Thoracic aorta (tissue), 2 donors: Measurements from ENCODE around the gene CRAMP1. TPM values are rescaled to one million over a fixed set of nuclear protein-coding genes. Genes with fewer than 3 reads are reported as not detected.

Experiments used
- ATAC-seq: fragments of 150-250 bp; one replicate; pipeline ENCODE4 v1.8.0; 2017; ENCODE audit warnings: low read depth; ENCODE audit not compliant: insufficient number of reproducible peaks, low FRiP score
- DNase-seq: peaks from one replicate; pipeline ENCODE4 v3.0.0-alpha.2; 2020; ENCODE audit warnings: low spot score
- H3K27ac ChIP-seq, 2 donors: fragments of 200-600 bp; sonication (generic); 1 replicate in 1 of 2; 2 replicates in 1 of 2; pipeline ENCODE4 v1.5.1; 2016; ENCODE audit warnings: mild to moderate bottlenecking in 2 of 2, moderate library complexity in 2 of 2
- H3K27me3 ChIP-seq: fragments of 200-600 bp; sonication (generic); replicated peaks from 2 replicates; pipeline ENCODE4 v1.6.0; 2016; ENCODE audit warnings: mild to moderate bottlenecking; ENCODE audit not compliant: insufficient read depth
- H3K36me3 ChIP-seq: fragments of 200-600 bp; sonication (generic); one replicate; pipeline ENCODE4 v1.5.1; 2016
- H3K4me1 ChIP-seq, 2 donors: fragments of 200-600 bp; sonication (generic); 1 replicate in 1 of 2; 2 replicates in 1 of 2; pipeline versions ENCODE4 v1.5.1 to v1.6.0; 2016; ENCODE audit warnings: low read depth in 2 of 2, mild to moderate bottlenecking in 1 of 2; ENCODE audit not compliant: control insufficient read depth in 1 of 2
- H3K4me3 ChIP-seq: fragments of 200-600 bp; sonication (generic); 2 replicates; pipeline ENCODE4 v1.5.1; 2016; ENCODE audit warnings: mild to moderate bottlenecking
- H3K9me3 ChIP-seq: fragments of 200-600 bp; sonication (generic); 2 replicates; pipeline ENCODE4 v1.5.1; 2016
- total RNA-seq, 2 donors: library from RNA; depleted of rRNA; stranded (reverse); fragments of >200 nt; gene quantifications; one replicate each; pipeline versions ENCODE4 v1.1.0 to v1.2.3, GENCODE V29; 2016
- TF ChIP-seq, protein P1 (sequence below): fragments of 200-600 bp; sonication (generic); IDR thresholded peaks from one replicate; pipeline ENCODE4 v1.5.1; 2019; ENCODE audit warnings: antibody characterized with exemption

The CRAMP1 gene
- total RNA-seq, 2 donors from 2014 or later, result 15.0 to 21.4 TPM

DNA sequence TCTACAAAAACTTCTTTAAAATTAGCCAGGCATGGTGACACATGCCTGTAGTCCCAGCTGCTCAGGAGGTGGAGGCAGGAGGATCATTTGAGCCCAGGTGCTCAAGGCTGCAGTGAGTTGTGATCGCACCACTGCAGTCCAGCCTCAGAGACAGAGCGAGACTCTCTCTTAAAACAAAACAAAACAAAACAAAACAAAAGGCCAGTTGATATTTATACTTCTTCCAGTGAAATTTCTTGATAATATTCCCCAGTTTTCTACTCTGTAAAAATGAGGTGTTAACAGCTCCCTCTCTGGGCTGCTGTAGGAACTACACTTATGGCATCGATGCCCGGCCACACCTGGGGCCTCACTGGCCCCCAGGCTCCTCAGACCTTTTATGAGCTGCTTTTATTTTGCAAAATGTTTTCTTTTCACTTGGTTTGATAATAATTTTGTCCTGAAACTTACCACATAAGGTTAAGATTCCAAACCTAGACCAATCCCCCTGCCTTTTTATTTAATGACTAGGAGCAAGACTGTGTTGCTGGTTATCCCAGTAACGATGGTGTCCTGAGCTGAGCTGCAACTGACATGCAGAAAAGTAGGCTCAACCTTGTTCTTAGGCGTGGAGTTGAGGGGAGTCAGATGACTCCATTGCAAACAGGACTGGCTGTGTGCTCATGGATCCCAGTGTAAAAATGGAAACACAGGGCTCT lies 111.4 kb downstream of the CRAMP1 start:
- DNase-seq (no peak), ATAC-seq (no peak)
- peaks cover 14 to 22% of the 10 kb centered on the region in 2 donors for H3K4me1 ChIP-seq
- no peaks in the 10 kb centered on the region for H3K9me3 ChIP-seq
- no peak overlapping the region for H3K27ac ChIP-seq
- H3K4me3 ChIP-seq, result no peak overlapping the region
- TF ChIP-seq, protein P1, sequence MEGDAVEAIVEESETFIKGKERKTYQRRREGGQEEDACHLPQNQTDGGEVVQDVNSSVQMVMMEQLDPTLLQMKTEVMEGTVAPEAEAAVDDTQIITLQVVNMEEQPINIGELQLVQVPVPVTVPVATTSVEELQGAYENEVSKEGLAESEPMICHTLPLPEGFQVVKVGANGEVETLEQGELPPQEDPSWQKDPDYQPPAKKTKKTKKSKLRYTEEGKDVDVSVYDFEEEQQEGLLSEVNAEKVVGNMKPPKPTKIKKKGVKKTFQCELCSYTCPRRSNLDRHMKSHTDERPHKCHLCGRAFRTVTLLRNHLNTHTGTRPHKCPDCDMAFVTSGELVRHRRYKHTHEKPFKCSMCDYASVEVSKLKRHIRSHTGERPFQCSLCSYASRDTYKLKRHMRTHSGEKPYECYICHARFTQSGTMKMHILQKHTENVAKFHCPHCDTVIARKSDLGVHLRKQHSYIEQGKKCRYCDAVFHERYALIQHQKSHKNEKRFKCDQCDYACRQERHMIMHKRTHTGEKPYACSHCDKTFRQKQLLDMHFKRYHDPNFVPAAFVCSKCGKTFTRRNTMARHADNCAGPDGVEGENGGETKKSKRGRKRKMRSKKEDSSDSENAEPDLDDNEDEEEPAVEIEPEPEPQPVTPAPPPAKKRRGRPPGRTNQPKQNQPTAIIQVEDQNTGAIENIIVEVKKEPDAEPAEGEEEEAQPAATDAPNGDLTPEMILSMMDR, result peak; percentile 72
- peaks cover 22% of the 10 kb centered on the region for H3K36me3 ChIP-seq
- no peaks in the 10 kb centered on the region for H3K27me3 ChIP-seq

DNA sequence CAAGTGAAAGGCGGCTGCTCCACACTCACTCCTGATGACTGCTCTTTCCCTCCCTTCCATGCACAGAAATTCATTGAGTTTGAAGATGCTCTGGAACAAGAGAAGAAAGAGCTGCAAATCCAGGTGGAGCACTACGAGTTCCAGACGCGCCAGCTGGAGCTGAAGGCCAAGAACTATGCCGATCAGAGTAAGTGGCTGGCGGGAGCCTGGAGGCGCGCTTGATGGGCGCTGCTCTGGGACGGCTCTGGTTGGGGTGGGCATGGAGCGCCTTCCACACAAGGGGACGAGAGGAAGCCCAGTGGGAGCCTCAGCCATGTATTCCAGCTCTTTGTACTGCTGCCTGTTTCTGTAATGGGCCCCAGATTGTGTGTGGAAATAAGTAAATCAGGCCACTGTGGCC lies 112.3 kb downstream of the CRAMP1 start:
- no peaks in the 10 kb centered on the region for H3K9me3 ChIP-seq
- DNase-seq (no peak), ATAC-seq (no peak)
- no peak overlapping the region for H3K27ac ChIP-seq
- TF ChIP-seq, protein P1, result no peak
- no peak overlapping the region for H3K4me3 ChIP-seq
- H3K27me3 ChIP-seq, result no peaks in the 10 kb centered on the region
- peaks cover 14 to 22% of the 10 kb centered on the region in 2 donors for H3K4me1 ChIP-seq
- peaks cover 30% of the 10 kb centered on the region for H3K36me3 ChIP-seq

DNA sequence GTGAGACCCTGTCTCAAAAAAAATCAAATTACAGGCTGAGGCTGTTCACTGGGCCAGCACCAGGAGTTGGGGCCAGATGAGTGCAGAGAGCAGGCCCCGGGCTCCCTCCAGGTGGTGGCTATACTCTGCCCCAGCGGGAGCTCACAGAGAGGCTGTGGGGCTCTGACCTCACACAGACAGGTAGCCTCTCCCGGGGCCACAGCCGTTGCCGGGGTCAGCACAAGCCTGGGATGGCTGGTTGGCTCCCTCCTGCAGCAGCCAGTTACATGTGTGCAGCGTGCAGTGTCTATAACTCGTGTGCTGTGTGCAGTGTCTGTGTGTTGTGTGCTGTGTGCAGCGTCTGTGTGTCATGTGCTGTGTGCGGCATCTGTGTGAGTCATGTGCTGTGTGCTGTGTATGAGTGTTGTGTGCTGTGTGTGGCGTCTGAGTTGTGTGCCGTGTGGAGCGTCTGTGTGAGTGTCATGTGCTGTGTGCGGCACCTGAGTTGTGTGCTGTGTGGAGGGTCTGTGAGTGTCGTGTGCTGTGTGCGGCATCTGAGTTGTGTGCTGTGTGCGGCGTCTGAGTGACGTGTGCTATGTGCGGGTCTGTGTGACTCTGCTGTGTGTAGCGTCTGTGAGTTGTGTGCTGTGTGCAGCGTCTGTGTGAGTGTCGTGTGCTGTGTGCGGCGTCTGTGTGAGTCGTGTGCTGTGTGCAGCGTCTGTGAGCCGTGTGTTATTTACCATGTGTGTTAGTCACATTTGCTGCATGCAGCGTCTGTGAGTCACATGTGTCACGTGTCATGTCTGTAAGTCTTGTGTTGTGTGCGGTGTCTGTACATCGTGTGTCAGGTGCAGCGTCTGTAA lies 114.7 kb downstream of the CRAMP1 start:
- peaks cover 32% of the 10 kb centered on the region for H3K36me3 ChIP-seq
- no peak for ATAC-seq

More for the DNA sequence above, 114.7 kb downstream of the CRAMP1 start:
- Histone ChIP-seq H3K27me3 (no peaks in the 10 kb centered on the region), H3K27ac (no peak overlapping the region), H3K4me1 (peaks cover 11 to 16% of the 10 kb centered on the region in 2 donors), H3K9me3 (no peaks in the 10 kb centered on the region), H3K4me3 (no peak overlapping the region)
- no peak for DNase-seq
- TF ChIP-seq, protein P1, result no peak

Other genes with a start within 250 kb of the CRAMP1 start
- 10 to 100 TPM; 22.1 to 42.8 TPM for gene UNKL, start 197.7 kb upstream of the CRAMP1 start, total RNA-seq
- 10 to 100 TPM; 15.2 to 19.3 TPM for gene UQCC4, start 191.6 kb upstream of the CRAMP1 start, total RNA-seq
- not detected for gene PERCC1, start 181.3 kb upstream of the CRAMP1 start, total RNA-seq
- under 1 TPM; 0.63 to 0.81 TPM for gene CCDC154, start 167.8 kb upstream of the CRAMP1 start, total RNA-seq
- gene CLCN7, start 137.3 kb upstream of the CRAMP1 start, total RNA-seq, result 10 to 100 TPM; 43.3 to 47.0 TPM
- gene PTX4, start 123.4 kb upstream of the CRAMP1 start, total RNA-seq, result under 1 TPM in 1 of 2 donors, not detected in 1; 0.78 TPM
- gene TELO2, start 119.0 kb upstream of the CRAMP1 start, total RNA-seq, result 10 to 100 TPM; 24.8 to 27.9 TPM
- gene TMEM204, start 78.7 kb upstream of the CRAMP1 start, total RNA-seq, result 100 to 1,000 TPM; 111 to 125 TPM
- 10 to 100 TPM; 13.7 to 19.2 TPM for gene IFT140, start 288 bp upstream of the CRAMP1 start, total RNA-seq
- 10 to 100 TPM; 17.1 to 26.1 TPM for gene JPT2, start 65.9 kb downstream of the CRAMP1 start, total RNA-seq
- 100 to 1,000 TPM; 109 to 111 TPM for gene MAPK8IP3, start 93.8 kb downstream of the CRAMP1 start, total RNA-seq
- gene NME3, start 159.2 kb downstream of the CRAMP1 start, total RNA-seq, result 100 to 1,000 TPM in 1 of 2 donors, 10 to 100 TPM in 1; 68.1 to 165 TPM
- gene EME2, start 160.4 kb downstream of the CRAMP1 start, total RNA-seq, result 10 to 100 TPM; 23.4 to 29.2 TPM
- 10 to 100 TPM; 36.9 to 48.3 TPM for gene MRPS34, start 160.8 kb downstream of the CRAMP1 start, total RNA-seq
- 10 to 100 TPM; 60.9 to 79.3 TPM for gene SPSB3, start 170.2 kb downstream of the CRAMP1 start, total RNA-seq
- 10 to 100 TPM; 64.6 to 68.5 TPM for gene NUBP2, start 170.6 kb downstream of the CRAMP1 start, total RNA-seq
- gene IGFALS, start 181.3 kb downstream of the CRAMP1 start, total RNA-seq, result under 1 TPM; 0.28 to 0.54 TPM
- gene HAGH, start 214.5 kb downstream of the CRAMP1 start, total RNA-seq, result 100 to 1,000 TPM in 1 of 2 donors, 10 to 100 TPM in 1; 99.8 to 183 TPM
- 10 to 100 TPM; 14.4 to 17.5 TPM for gene FAHD1, start 214.8 kb downstream of the CRAMP1 start, total RNA-seq